ENCODE measurements around the gene ZNF701.

DNA sequence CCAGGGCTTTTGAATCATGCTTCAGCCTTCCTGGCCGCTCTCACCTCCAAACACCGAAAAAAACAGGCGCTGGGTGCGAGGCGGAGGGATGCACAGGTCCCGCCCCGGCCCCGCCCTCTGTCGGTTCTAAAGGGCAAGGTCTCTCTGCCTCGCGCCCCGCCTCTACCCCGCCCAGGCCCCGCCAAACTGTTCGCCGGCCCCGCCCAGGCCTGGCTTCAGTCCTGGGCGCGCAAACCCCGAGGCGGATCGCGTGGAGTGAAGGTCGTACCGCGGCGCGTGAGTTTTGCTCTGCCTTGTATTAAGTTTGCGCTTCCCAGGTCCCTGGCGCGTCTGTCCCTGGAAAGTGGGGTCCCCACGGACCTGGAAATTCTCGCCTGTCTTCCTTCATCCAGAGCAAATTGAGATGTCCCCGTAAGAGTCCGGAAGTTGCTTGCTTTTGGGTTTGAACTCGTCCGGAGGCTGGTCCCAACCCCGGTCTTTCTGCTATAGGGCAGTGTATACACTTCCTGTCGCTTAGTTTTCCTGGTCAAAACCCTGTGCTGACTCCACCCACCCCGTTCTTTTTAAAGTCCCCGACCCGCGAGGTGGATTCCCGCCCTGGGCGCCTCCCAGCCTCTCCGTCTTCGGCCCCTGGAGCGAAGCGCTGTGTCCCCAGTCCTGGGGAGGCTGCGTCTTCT is 34.2 kb upstream of the ZNF701 start:
- TF ChIP-seq CTCF (IDR thresholded peaks at IDR 0.05) (no peak), POLR2A (IDR thresholded peaks at IDR 0.05) (no peak), POLR2AphosphoS5 (IDR thresholded peaks at IDR 0.05) (no peak)

Data from breast epithelium (tissue), 3 donors.